Fibroblast of mammary gland (primary cell): ENCODE measurements around the gene POU5F1.

Experiments
- DNase-seq: peaks from one replicate; pipeline ENCODE4 v3.0.0-alpha.2; 2010; ENCODE audit warnings: low read depth
- H3K4me3 ChIP-seq: 2 replicates; pipeline ENCODE4 v1.5.1; 2011; ENCODE audit warnings: low read depth, mild to moderate bottlenecking, low read length, moderate library complexity; ENCODE audit not compliant: control insufficient read depth
- TF ChIP-seq, protein P1 (sequence below): conservative IDR thresholded peaks from 2 replicates; pipeline ENCODE4 v1.5.1; 2011; ENCODE audit warnings: low read depth, low read length, inconsistent platforms; ENCODE audit not compliant: control insufficient read depth, insufficient read depth

Gene POU5F1

DNA sequence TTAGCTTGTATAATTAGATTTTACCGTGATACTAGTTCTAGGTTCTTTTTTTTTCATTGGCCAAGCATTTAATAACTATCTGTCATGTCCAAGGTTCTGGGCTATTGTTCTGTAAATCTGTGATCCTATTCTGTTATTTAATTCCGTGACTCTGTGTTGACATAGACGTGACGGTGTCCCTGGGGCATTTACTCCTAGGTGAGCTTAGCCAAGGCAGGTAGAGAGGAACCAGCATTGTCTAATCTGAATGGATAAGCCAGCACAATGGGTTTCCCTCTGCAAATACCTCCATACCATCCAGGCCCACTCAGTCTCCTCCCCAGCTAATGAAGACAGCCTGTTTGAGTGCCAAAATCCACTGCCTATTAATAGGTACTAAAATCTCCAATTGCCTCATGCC, 41.4 kb downstream of the POU5F1 start:
- no peak for DNase-seq
- TF ChIP-seq, protein P1, sequence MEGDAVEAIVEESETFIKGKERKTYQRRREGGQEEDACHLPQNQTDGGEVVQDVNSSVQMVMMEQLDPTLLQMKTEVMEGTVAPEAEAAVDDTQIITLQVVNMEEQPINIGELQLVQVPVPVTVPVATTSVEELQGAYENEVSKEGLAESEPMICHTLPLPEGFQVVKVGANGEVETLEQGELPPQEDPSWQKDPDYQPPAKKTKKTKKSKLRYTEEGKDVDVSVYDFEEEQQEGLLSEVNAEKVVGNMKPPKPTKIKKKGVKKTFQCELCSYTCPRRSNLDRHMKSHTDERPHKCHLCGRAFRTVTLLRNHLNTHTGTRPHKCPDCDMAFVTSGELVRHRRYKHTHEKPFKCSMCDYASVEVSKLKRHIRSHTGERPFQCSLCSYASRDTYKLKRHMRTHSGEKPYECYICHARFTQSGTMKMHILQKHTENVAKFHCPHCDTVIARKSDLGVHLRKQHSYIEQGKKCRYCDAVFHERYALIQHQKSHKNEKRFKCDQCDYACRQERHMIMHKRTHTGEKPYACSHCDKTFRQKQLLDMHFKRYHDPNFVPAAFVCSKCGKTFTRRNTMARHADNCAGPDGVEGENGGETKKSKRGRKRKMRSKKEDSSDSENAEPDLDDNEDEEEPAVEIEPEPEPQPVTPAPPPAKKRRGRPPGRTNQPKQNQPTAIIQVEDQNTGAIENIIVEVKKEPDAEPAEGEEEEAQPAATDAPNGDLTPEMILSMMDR = no peak
- H3K4me3 ChIP-seq = no peak overlapping the region

DNA sequence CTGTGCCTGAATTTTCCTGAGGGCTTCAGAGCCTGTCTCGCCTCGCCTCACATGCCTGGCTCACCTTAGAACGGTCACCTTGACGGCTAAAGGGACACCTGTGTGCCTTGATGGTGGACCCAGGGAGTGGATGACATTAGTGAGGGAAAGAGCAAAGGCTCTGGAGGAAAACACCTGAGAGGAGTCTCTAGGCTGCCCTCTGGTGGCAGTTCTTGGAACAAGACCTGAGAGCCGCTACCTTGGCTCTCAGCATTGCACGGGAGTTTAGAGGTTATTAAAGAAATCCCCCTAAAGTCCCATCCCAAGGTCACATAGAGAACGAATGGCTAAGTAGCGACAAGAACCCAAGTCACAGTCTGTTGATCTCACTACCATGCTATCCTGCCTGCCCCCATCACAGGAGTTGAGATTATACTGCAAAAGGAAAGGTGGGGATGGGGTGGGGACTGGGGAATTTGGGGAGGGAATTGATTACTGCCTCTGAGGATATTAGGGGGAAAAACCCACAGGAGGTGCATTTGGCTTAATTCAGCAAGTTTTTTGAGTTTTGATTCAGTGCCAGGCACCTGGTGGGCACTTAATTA, 42.3 kb downstream of the POU5F1 start:
- H3K4me3 ChIP-seq = no peak overlapping the region
- DNase-seq = peak; percentile 40
- TF ChIP-seq, protein P1 = peak; percentile 87

DNA sequence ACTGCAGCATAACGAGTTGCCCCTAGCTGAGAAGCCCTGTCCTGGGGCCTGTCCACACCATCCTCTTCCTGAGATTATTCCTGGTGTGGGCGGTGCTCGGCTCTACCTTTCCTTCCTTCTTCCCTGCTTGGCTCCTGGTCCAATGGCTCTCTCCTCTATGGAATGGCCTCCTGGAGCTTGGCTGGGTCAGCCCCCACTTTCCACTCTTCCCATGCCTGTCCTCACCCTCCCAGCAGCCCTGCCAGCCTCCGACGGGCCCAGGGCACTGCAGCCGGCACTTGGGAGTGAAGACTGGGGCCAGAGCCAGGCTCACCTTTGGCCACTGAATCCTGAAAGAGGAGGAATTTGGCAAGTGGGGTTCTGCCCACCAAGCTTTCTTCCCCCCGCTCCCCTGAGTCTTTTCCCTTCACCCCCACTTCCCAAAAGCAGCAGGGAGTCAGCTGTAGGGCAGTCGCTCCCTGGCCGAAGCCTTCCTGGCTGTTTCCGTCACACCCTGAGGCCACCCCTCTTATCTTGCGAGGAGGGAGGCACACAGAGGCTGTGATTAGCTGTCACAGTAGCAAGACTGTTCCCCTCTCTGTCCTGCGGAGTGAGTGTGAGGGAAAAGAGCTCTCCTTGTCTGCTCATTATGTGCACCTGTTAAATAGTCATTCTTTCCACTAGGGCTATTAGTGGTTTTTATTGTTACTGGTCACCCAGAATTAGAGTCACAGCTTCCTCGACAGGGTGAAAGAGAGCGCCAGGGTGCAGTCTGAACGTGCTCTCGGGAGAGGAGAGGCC, 43.9 kb downstream of the POU5F1 start:
- TF ChIP-seq, protein P1 = no peak
- DNase-seq = no peak
- no peak overlapping the region for H3K4me3 ChIP-seq

DNA sequence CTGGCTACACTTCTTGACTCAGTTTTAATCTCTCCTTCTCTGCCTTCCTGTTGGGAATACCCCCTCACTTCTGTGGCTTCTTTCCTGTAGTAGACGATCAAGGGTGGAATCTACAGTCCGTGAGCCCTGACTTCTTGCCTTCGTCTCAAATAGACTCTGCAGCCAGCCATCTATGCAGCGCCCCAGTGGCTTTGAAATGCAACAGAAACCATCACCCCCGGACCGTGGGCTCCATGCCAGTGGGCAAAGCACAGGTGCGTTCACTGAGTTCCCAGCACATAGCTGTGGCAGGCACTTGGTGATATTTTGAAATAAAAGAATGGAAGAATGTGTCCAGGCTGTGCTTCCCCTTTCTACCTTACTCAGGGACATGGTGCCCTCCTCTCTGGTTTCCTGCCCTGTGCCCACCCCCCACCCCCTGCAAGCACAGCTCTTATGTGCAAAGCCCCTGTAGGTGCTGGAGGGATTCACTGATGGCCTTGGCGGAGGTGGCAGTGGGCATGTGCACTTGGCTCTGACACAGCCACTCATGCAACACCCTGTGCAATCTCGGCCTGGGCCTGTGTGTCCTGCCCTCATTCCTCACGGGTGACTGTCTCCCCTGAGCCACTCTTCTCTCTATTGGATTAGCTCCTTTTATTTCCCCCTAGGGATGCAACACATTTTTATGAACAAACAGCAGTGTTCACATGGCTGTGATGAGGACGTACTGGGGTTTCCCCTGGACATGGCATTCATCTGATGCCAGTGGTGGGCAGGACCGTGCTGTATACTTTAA, 44.7 kb downstream of the POU5F1 start:
- DNase-seq = peak; percentile 58
- no peak overlapping the region for H3K4me3 ChIP-seq
- TF ChIP-seq, protein P1 = no peak

DNA sequence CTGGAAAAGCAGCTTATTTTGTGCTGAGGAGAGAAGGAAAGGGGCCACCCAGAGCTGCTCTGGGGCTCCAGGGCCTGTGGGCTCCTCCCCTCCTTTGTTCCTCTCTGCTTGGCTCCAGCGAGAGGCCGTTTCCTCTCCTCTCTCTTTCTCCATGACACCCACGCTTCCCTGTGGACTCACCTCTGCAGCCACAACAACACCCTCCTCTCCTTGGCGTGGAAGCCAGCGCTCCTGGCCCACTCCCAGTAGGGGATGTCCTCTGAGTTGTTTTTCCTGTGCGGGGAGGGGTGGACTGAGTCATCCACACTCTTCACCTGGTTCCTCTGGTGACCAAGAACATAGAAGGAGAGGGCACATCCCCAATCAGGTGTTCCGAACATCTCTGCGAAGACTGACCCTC, 45.3 kb downstream of the POU5F1 start:
- H3K4me3 ChIP-seq = no peak overlapping the region
- peak; percentile 57 for DNase-seq
- TF ChIP-seq, protein P1 = no peak

DNA sequence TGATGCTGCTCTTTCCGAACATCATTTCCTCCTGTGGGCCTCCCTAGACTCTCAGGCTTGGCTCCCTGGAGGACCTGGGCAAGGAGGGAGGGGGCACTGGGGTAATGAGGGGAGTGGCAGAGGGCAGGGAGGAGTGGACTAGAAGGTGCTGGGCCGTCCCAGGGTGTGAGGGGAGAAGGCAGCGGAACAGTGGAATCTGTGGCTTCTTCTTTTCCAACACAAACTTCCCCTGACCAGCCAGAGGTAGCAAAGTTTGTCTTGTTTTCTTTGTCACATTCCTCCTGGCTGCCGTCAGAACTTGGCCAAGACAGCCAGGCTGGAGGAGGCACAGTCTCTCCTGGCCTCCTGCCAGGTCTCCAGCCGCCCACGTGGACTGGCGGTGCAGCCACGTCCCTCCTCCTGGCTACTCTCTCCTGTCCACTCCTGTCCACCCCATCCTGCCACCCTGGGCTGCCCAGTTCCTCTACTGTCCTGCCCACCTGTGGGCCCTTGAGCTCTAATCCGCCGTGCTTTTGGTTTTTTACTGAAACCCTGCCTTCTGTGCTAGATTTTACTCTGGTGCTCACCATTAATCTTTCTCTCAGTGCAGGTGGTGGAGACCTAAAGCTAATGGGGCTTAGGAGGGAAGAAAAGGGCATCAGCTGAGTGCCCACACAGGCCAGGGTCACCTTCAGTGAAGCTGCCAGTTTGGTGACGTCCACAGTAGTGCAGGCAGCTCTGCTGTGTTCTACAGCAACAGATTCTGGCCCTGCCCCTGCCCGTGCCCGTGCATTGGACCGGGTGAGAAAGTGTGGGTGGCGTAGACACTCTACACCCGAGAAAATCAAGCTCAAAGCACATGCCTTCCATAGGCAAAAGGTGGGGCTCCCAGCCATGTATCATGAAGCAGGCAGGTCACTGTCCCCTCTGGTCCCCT, 47.4 kb downstream of the POU5F1 start:
- H3K4me3 ChIP-seq = no peak overlapping the region
- TF ChIP-seq, protein P1 = no peak
- DNase-seq = peak; percentile 53
